ENCODE measurements around the gene ATG4A. TPM values are rescaled to one million over a fixed set of nuclear protein-coding genes. Genes with fewer than 3 reads are reported as not detected.

ATG4A gene
- total RNA-seq, 1 experiment from 2014 or later: 17.0 TPM

GRCh38 chrX:108132034-108132433 is 40.5 kb downstream of the ATG4A start:
- H3K27me3 ChIP-seq (replicated peaks): no peaks in the 10 kb centered on the region
- peaks cover 7% of the 10 kb centered on the region for H3K36me3 ChIP-seq
- H3K27ac ChIP-seq: peak overlapping the region; percentile 79
- H3K9me3 ChIP-seq (replicated peaks): no peaks in the 10 kb centered on the region
- no peak overlapping the region for H3K4me3 ChIP-seq
- no peak for DNase-seq (ENCODE audit: low read depth in 1 of 2, low spot score in 2 of 2)
- H3K4me1 ChIP-seq (replicated peaks): peaks cover 17% of the 10 kb centered on the region

GRCh38 chrX:108132876-108133275 is 41.3 kb downstream of the ATG4A start:
- H3K27ac ChIP-seq: no peak overlapping the region
- no peak for DNase-seq (ENCODE audit: low read depth in 1 of 2, low spot score in 2 of 2)
- H3K9me3 ChIP-seq (replicated peaks): no peaks in the 10 kb centered on the region
- no peak overlapping the region for H3K4me3 ChIP-seq
- peaks cover 17% of the 10 kb centered on the region for H3K4me1 ChIP-seq (replicated peaks)
- peaks cover 7% of the 10 kb centered on the region for H3K36me3 ChIP-seq
- no peaks in the 10 kb centered on the region for H3K27me3 ChIP-seq (replicated peaks)

- H3K9me3 ChIP-seq (replicated peaks): no peaks in the 10 kb centered on the region
- H3K4me1 ChIP-seq (replicated peaks): peaks cover 17% of the 10 kb centered on the region
- no peak overlapping the region for H3K27ac ChIP-seq
- peaks cover 11% of the 10 kb centered on the region for H3K36me3 ChIP-seq
- H3K27me3 ChIP-seq (replicated peaks): no peaks in the 10 kb centered on the region
- no peak overlapping the region for H3K4me3 ChIP-seq
- DNase-seq (ENCODE audit: low read depth in 1 of 2, low spot score in 2 of 2): no peak
These were observed 43.1 kb downstream of the ATG4A start for GRCh38 chrX:108134724-108135123.

- Histone ChIP-seq H3K9me3 (replicated peaks) (no peaks in the 10 kb centered on the region), H3K27ac (no peak overlapping the region), H3K27me3 (replicated peaks) (no peaks in the 10 kb centered on the region), H3K4me3 (no peak overlapping the region), H3K36me3 (peaks cover 9% of the 10 kb centered on the region), H3K4me1 (replicated peaks) (no peaks in the 10 kb centered on the region)
- no peak for DNase-seq (ENCODE audit: low read depth in 1 of 2, low spot score in 2 of 2)
These were observed 47.5 kb downstream of the ATG4A start for GRCh38 chrX:108138814-108139702.

GRCh38 chrX:108148524-108148923 is 56.9 kb downstream of the ATG4A start:
- no peaks in the 10 kb centered on the region for H3K36me3 ChIP-seq
- no peaks in the 10 kb centered on the region for H3K27me3 ChIP-seq (replicated peaks)
- H3K27ac ChIP-seq: no peak overlapping the region
- H3K4me3 ChIP-seq: no peak overlapping the region
- no peaks in the 10 kb centered on the region for H3K9me3 ChIP-seq (replicated peaks)
- no peak for DNase-seq (ENCODE audit: low read depth in 1 of 2, low spot score in 2 of 2)
- no peaks in the 10 kb centered on the region for H3K4me1 ChIP-seq (replicated peaks)

- DNase-seq (ENCODE audit: low read depth in 1 of 2, low spot score in 2 of 2): no peak
- H3K9me3 ChIP-seq (replicated peaks): no peaks in the 10 kb centered on the region
- no peak overlapping the region for H3K4me3 ChIP-seq
- no peak overlapping the region for H3K27ac ChIP-seq
- H3K36me3 ChIP-seq: no peaks in the 10 kb centered on the region
- H3K27me3 ChIP-seq (replicated peaks): no peaks in the 10 kb centered on the region
- no peaks in the 10 kb centered on the region for H3K4me1 ChIP-seq (replicated peaks)
These were observed 64.5 kb downstream of the ATG4A start for GRCh38 chrX:108156082-108156481.

- Histone ChIP-seq H3K27ac (no peak overlapping the region), H3K27me3 (replicated peaks) (no peaks in the 10 kb centered on the region), H3K4me3 (no peak overlapping the region), H3K9me3 (replicated peaks) (no peaks in the 10 kb centered on the region), H3K4me1 (replicated peaks) (no peaks in the 10 kb centered on the region), H3K36me3 (no peaks in the 10 kb centered on the region)
- no peak for DNase-seq (ENCODE audit: low read depth in 1 of 2, low spot score in 2 of 2)
These were observed 65.4 kb downstream of the ATG4A start for GRCh38 chrX:108156934-108157466.

- H3K4me1 ChIP-seq (replicated peaks): no peaks in the 10 kb centered on the region
- DNase-seq (ENCODE audit: low read depth in 1 of 2, low spot score in 2 of 2): no peak
- no peaks in the 10 kb centered on the region for H3K9me3 ChIP-seq (replicated peaks)
- no peak overlapping the region for H3K27ac ChIP-seq
- H3K27me3 ChIP-seq (replicated peaks): no peaks in the 10 kb centered on the region
- no peak overlapping the region for H3K4me3 ChIP-seq
- no peaks in the 10 kb centered on the region for H3K36me3 ChIP-seq
These were observed 66.0 kb downstream of the ATG4A start for GRCh38 chrX:108157628-108158027.

- Histone ChIP-seq H3K36me3 (no peaks in the 10 kb centered on the region), H3K27ac (no peak overlapping the region), H3K9me3 (replicated peaks) (no peaks in the 10 kb centered on the region), H3K27me3 (replicated peaks) (no peaks in the 10 kb centered on the region), H3K4me1 (replicated peaks) (no peaks in the 10 kb centered on the region), H3K4me3 (no peak overlapping the region)
- no peak for DNase-seq (ENCODE audit: low read depth in 1 of 2, low spot score in 2 of 2)
These were observed 67.6 kb downstream of the ATG4A start for GRCh38 chrX:108159028-108159670.

- no peak for DNase-seq (ENCODE audit: low read depth in 1 of 2, low spot score in 2 of 2)
- Histone ChIP-seq H3K27me3 (replicated peaks) (no peaks in the 10 kb centered on the region), H3K27ac (no peak overlapping the region), H3K9me3 (replicated peaks) (no peaks in the 10 kb centered on the region), H3K36me3 (no peaks in the 10 kb centered on the region), H3K4me3 (no peak overlapping the region), H3K4me1 (replicated peaks) (no peaks in the 10 kb centered on the region)
These were observed 68.7 kb downstream of the ATG4A start for GRCh38 chrX:108160309-108160708.

- no peaks in the 10 kb centered on the region for H3K36me3 ChIP-seq
- no peak overlapping the region for H3K27ac ChIP-seq
- H3K27me3 ChIP-seq (replicated peaks): no peaks in the 10 kb centered on the region
- no peak overlapping the region for H3K4me3 ChIP-seq
- no peaks in the 10 kb centered on the region for H3K9me3 ChIP-seq (replicated peaks)
- no peaks in the 10 kb centered on the region; the same call in 1 of the 2 replicates for H3K4me1 ChIP-seq (replicated peaks)
- no peak for DNase-seq (ENCODE audit: low read depth in 1 of 2, low spot score in 2 of 2)
These were observed 70.7 kb downstream of the ATG4A start for GRCh38 chrX:108162265-108162664.

GRCh38 chrX:108163333-108164082 is 71.9 kb downstream of the ATG4A start:
- no peaks in the 10 kb centered on the region for H3K27me3 ChIP-seq (replicated peaks)
- no peak for DNase-seq (ENCODE audit: low read depth in 1 of 2, low spot score in 2 of 2)
- H3K9me3 ChIP-seq (replicated peaks): no peaks in the 10 kb centered on the region
- no peak overlapping the region for H3K4me3 ChIP-seq
- no peaks in the 10 kb centered on the region for H3K36me3 ChIP-seq
- H3K4me1 ChIP-seq (replicated peaks): peaks cover 2% of the 10 kb centered on the region; the same call in 1 of the 2 replicates
- H3K27ac ChIP-seq: no peak overlapping the region

- Histone ChIP-seq H3K36me3 (no peaks in the 10 kb centered on the region), H3K4me1 (replicated peaks) (peaks cover 2% of the 10 kb centered on the region; the same call in 1 of the 2 replicates)
These were observed 74.0 kb downstream of the ATG4A start for GRCh38 chrX:108165383-108166111.

More at GRCh38 chrX:108165383-108166111, 74.0 kb downstream of the ATG4A start:
- Histone ChIP-seq H3K27ac (no peak overlapping the region), H3K9me3 (replicated peaks) (no peaks in the 10 kb centered on the region), H3K4me3 (no peak overlapping the region), H3K27me3 (replicated peaks) (no peaks in the 10 kb centered on the region)
- peak in 1 of 2 experiments; percentile 10 for DNase-seq (ENCODE audit: low read depth in 1 of 2, low spot score in 2 of 2)
